GM18498 (cell line): ENCODE data around the gene MARCHF7.

Source experiments
- ATAC-seq: cut with Tn5 transposase; IDR thresholded peaks from one replicate; pipeline ENCODE4 v1.9.1; 2021; ENCODE audit warnings: mild to moderate bottlenecking, moderate library complexity; ENCODE audit not compliant: unreplicated experiment

MARCHF7 gene

DNA sequence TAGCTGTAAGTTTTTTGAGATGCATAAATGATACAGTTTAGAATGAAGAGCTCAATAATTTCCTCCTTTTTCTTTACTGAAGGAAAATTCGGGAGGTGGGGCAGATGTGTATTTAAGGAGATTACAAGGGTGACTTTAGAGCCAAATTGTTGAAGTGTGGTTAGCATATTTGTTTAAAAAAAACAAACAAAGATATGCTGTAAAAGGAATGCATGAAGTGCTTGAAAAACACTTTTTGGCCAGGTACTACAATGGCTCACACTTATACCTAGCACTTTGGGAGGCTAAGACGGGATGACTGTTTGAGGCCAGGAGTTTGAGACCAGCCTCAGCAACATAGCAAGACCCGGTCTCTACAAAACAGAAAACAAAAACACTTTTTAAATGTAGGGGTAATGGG, 47.3 kb downstream of the MARCHF7 start:
- ATAC-seq = no peak

DNA sequence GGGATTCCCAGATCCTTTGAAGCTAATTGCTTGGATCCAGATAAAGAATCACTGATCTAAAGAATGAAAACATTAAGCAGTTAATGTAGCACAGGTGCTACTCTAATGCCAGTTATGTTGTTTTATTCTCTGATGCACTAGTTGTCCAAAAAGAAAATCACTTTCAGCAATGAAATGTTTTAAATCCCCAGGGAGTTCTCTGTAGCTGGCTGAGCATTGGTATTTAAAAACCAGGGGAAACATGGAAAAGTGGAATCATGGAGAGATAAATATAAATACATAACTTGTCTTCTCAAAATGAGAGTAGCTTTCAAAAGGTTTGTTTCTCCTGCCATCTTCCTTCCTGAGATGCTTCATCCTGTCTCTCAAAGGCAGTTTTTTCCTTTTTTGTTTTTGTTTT, 48.0 kb downstream of the MARCHF7 start:
- ATAC-seq = no peak

DNA sequence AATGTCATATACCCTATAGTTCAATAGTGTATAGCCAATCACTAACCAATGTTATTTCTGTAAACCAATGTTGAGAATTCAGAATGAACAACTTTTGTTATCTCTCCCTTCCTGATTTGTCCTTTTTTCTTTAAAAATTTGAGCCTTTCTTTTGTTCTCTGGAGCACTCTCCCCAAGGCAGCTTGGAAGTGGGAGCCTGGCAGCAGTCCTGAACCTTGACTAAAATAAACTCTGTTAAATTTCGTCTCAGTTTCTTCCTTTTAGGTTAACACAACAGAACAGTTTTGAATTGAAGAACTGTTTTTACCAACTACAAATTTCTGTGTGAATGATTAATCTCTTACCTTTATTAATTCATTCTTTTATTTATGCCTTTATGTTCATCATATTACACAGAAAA, 49.8 kb downstream of the MARCHF7 start:
- ATAC-seq = no peak
